Measurements from ENCODE around the gene CD24. TPM values are rescaled to one million over a fixed set of nuclear protein-coding genes. Genes with fewer than 3 reads are reported as not detected.

CD24 gene
- total RNA-seq, 2 donors from 2014 or later: 392 to 545 TPM

DNA sequence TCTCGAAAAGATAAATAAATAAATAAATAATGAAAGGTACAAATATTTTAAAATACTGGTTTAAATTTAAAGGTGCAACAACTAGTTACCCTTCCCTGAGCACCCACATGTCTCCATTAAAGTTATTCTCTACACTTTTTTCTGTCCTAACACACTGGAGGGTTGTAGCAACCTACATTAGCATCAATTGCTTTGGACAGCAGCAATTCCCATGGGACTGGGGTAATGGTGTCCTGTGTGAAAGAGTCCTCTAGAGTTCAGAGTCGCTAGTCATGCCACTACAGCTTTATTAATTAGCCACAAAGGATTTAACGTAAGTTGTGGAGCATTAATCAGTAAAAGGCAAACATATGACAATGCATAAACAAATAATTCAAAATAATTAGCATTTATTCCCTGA lies 14.1 kb upstream of the CD24 start:
- H3K4me1 Mint-ChIP-seq: peaks cover 4% of the 10 kb centered on the region
- 94 to 100% methylated on average over 2 of the region's 3 CpGs for WGBS, 2 experiments (ENCODE audit: insufficient coverage in 1 of 2, insufficient read length in 1 of 2)
- H3K36me3 Mint-ChIP-seq (ENCODE audit: low read depth): no peaks in the 10 kb centered on the region
- no peaks in the 10 kb centered on the region for H3K27me3 Mint-ChIP-seq (ENCODE audit: insufficient read depth)
- Histone ChIP-seq H3K4me3 (ENCODE audit: low read length) (no peak overlapping the region), H3K36me3 (ENCODE audit: control insufficient read depth, insufficient read depth, low read length) (no peaks in the 10 kb centered on the region), H3K27me3 (ENCODE audit: control insufficient read depth, insufficient read depth, low read length, poor library complexity, severe bottlenecking) (no peaks in the 10 kb centered on the region), H3K9me3 (ENCODE audit: control insufficient read depth, low read length) (no peaks in the 10 kb centered on the region), H3K4me1 (ENCODE audit: control insufficient read depth, insufficient read depth, low read length) (no peaks in the 10 kb centered on the region), H3K9ac (ENCODE audit: extremely low read depth, low read length, poor library complexity, severe bottlenecking) (no peak overlapping the region), H3K27ac (ENCODE audit: low read depth, low read length) (no peak overlapping the region)
- DNase-seq: no peak
- H3K27ac Mint-ChIP-seq: no peak overlapping the region
- no peak overlapping the region for H3K4me3 Mint-ChIP-seq
- H3K9me3 Mint-ChIP-seq: no peaks in the 10 kb centered on the region
- TF ChIP-seq, protein P1, sequence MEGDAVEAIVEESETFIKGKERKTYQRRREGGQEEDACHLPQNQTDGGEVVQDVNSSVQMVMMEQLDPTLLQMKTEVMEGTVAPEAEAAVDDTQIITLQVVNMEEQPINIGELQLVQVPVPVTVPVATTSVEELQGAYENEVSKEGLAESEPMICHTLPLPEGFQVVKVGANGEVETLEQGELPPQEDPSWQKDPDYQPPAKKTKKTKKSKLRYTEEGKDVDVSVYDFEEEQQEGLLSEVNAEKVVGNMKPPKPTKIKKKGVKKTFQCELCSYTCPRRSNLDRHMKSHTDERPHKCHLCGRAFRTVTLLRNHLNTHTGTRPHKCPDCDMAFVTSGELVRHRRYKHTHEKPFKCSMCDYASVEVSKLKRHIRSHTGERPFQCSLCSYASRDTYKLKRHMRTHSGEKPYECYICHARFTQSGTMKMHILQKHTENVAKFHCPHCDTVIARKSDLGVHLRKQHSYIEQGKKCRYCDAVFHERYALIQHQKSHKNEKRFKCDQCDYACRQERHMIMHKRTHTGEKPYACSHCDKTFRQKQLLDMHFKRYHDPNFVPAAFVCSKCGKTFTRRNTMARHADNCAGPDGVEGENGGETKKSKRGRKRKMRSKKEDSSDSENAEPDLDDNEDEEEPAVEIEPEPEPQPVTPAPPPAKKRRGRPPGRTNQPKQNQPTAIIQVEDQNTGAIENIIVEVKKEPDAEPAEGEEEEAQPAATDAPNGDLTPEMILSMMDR (conservative IDR thresholded peaks at IDR 0.05): no peak

DNA sequence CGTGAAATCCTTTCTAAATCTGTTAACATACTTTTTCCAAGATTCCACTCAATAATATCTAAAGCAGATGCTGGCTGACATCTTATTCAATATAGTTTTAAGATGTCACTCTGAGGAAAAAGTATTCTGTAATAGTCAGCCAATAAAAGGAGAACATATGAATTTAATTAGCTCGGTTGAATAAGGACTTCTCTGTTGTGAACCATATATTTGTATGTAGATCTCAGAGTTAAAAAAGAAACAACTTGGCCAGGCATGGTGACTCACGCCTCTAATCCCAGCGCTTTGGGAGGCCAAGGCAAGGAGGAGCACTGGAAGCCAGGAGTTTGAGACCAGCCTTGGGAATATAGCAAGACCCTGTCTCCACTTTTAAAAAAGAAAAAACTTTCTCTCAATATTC lies 7.4 kb upstream of the CD24 start:
- DNase-seq: no peak
- TF ChIP-seq, protein P1 (conservative IDR thresholded peaks at IDR 0.05): no peak
- Mint-ChIP-seq H3K4me1 (no peaks in the 10 kb centered on the region), H3K9me3 (no peaks in the 10 kb centered on the region), H3K27me3 (ENCODE audit: insufficient read depth) (no peaks in the 10 kb centered on the region), H3K36me3 (ENCODE audit: low read depth) (no peaks in the 10 kb centered on the region), H3K27ac (no peak overlapping the region), H3K4me3 (no peak overlapping the region)
- Histone ChIP-seq H3K27me3 (ENCODE audit: control insufficient read depth, insufficient read depth, low read length, poor library complexity, severe bottlenecking) (no peaks in the 10 kb centered on the region), H3K9ac (ENCODE audit: extremely low read depth, low read length, poor library complexity, severe bottlenecking) (no peak overlapping the region), H3K9me3 (ENCODE audit: control insufficient read depth, low read length) (no peaks in the 10 kb centered on the region), H3K4me1 (ENCODE audit: control insufficient read depth, insufficient read depth, low read length) (no peaks in the 10 kb centered on the region), H3K27ac (ENCODE audit: low read depth, low read length) (no peak overlapping the region), H3K4me3 (ENCODE audit: low read length) (no peak overlapping the region), H3K36me3 (ENCODE audit: control insufficient read depth, insufficient read depth, low read length) (no peaks in the 10 kb centered on the region)
- 93 to 100% methylated on average over 2 to 4 of the region's 4 CpGs for WGBS, 2 experiments (ENCODE audit: insufficient coverage in 1 of 2, insufficient read length in 1 of 2)

DNA sequence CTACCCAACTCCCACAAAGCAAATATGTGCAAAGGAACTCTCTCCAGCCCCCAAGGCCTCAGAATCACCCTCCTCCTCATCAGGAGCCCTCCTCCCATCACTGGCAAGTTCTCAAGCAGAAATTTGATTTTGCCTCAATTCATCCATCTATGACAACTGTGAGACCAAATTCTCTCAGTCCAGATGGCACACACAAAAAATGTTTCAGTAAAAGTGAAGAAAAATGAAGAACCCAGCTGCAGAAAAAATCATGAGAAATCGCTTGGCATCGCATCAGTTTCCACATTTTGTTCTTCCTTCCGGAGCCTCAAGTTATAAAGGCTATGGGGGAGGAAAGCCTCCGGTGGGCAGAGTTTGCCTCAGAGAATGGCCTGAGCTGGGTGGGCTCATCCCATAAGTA lies 6.4 kb upstream of the CD24 start:
- H3K27ac Mint-ChIP-seq: no peak overlapping the region
- no peaks in the 10 kb centered on the region for H3K9me3 Mint-ChIP-seq
- TF ChIP-seq, protein P1 (conservative IDR thresholded peaks at IDR 0.05): no peak
- H3K4me1 Mint-ChIP-seq: peaks cover 4% of the 10 kb centered on the region
- no peaks in the 10 kb centered on the region for H3K36me3 Mint-ChIP-seq (ENCODE audit: low read depth)
- no peak overlapping the region for H3K4me3 Mint-ChIP-seq
- no peak overlapping the region for H3K4me3 ChIP-seq (ENCODE audit: low read length)
- H3K9me3 ChIP-seq (ENCODE audit: control insufficient read depth, low read length): no peaks in the 10 kb centered on the region
- no peak overlapping the region for H3K27ac ChIP-seq (ENCODE audit: low read depth, low read length)
- H3K27me3 Mint-ChIP-seq (ENCODE audit: insufficient read depth): no peaks in the 10 kb centered on the region
- no peaks in the 10 kb centered on the region for H3K36me3 ChIP-seq (ENCODE audit: control insufficient read depth, insufficient read depth, low read length)
- no peaks in the 10 kb centered on the region for H3K27me3 ChIP-seq (ENCODE audit: control insufficient read depth, insufficient read depth, low read length, poor library complexity, severe bottlenecking)
- no peak for DNase-seq
- 93 to 100% methylated on average over 2 to 4 of the region's 4 CpGs for WGBS, 2 experiments (ENCODE audit: insufficient coverage in 1 of 2, insufficient read length in 1 of 2)
- no peaks in the 10 kb centered on the region for H3K4me1 ChIP-seq (ENCODE audit: control insufficient read depth, insufficient read depth, low read length)
- H3K9ac ChIP-seq (ENCODE audit: extremely low read depth, low read length, poor library complexity, severe bottlenecking): no peak overlapping the region
